ENCODE measurements around the gene FNDC5.

Gene FNDC5

GRCh38 chr1:32867671-32868070 is 3.0 kb downstream of the FNDC5 start:
- TF ChIP-seq CTCF (conservative IDR thresholded peaks at IDR 0.05) (no peak), ZFX (IDR thresholded peaks at IDR 0.05) (no peak)
- H3K27ac ChIP-seq, result no peak overlapping the region

DNA sequence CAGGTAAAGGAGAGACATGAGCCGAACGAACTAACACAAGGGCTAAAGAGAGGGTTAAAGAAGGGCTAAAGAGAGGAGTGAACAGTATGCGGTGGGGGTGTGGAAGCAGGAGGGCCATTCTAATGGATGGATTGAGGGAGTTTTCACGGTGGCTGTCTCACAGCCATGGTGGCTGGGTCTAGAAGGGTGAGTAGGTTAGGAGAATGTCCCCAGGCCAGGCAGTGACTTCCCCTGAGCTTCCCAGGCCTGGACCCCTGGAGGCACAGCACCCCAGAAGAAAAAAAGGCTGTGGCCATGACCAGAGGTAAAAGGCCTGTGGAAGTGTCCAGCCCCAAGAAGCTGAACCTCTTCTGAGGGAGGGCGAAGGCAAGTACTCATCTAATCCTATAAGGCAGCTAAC is 3.6 kb downstream of the FNDC5 start:
- H3K27ac ChIP-seq, result no peak overlapping the region
- TF ChIP-seq ZFX (IDR thresholded peaks at IDR 0.05), result no peak
- no peak for TF ChIP-seq CTCF (conservative IDR thresholded peaks at IDR 0.05)

GRCh38 chr1:32865639-32866405 is 4.9 kb downstream of the FNDC5 start:
- H3K27ac ChIP-seq, result no peak overlapping the region
- TF ChIP-seq CTCF (conservative IDR thresholded peaks at IDR 0.05) (no peak), ZFX (IDR thresholded peaks at IDR 0.05) (no peak)

GRCh38 chr1:32864375-32865019 is 6.2 kb downstream of the FNDC5 start:
- no peak overlapping the region for H3K27ac ChIP-seq
- no peak for TF ChIP-seq CTCF (conservative IDR thresholded peaks at IDR 0.05)
- TF ChIP-seq ZFX (IDR thresholded peaks at IDR 0.05), result no peak

DNA sequence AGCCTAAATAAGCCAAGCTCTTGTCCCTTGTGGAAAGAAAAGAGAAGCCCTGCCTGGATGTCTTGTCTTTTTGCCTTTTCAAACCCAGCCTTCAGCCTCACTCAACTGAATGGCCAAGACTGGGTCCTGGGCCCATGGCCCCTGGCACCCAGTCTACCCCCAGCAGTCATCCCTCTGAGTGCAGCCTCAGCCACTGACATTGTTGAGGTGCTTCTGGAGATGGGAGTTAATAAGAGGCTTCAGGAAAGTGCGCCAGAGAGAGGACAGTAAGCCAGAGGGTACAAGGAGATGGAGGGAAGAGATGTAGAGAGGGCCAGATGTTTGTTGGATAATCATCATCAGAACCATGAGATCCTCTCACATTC is 6.8 kb downstream of the FNDC5 start:
- TF ChIP-seq CTCF (conservative IDR thresholded peaks at IDR 0.05), result no peak
- no peak for TF ChIP-seq ZFX (IDR thresholded peaks at IDR 0.05)
- no peak overlapping the region for H3K27ac ChIP-seq

DNA sequence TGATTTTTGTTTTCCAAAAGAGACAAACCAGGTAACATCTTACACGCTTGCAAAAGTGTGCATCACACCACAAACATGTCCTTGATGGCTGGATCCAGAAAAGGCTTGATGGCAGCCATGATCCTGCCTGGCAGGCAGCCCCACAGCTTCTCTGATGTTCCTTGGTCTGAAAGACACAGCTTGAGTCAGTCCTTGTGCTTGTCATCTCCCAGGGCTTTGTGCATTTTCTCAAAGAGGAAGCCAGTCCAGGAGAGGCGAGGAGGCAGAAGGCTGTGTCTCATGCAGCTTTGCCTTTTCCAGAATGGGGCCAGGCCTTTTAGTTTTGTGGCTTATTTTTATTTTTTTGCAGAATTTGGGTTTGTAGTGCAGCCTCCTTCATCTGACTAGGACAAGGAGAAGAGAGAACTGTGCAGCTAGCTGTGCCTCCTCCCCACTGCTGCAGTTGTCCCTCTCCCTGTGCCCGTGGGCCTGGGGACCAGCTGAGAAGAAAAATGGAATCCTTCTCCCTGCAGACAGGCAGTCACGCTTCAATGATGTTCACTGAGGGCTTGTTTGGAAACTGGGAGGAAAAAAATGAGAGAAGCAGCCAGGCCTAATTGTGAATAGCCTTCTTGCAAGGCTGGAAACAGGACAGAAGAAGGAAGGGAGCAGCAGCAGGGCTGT is 7.4 kb downstream of the FNDC5 start:
- no peak overlapping the region for H3K27ac ChIP-seq
- TF ChIP-seq ZFX (IDR thresholded peaks at IDR 0.05) (no peak), CTCF (conservative IDR thresholded peaks at IDR 0.05) (no peak)
